Mesothelial cell of epicardium (in vitro differentiated cells): ENCODE measurements around the gene RFX3. TPM values are rescaled to one million over a fixed set of nuclear protein-coding genes. Genes with fewer than 3 reads are reported as not detected.

Experiments
- DNase-seq, 2 experiments: peaks; one replicate each; pipeline ENCODE4 v3.0.0; 2021; ENCODE audit warnings: low spot score in 2 of 2; ENCODE audit not compliant: unreplicated experiment in 2 of 2
- H3K27ac Mint-ChIP-seq: 2 replicates; pipeline ENCODE4 v1.8.0; 2021; ENCODE audit warnings: mixed read lengths
- H3K27me3 Mint-ChIP-seq: 2 replicates; pipeline ENCODE4 v1.8.0; 2021; ENCODE audit warnings: low read depth, mixed read lengths
- H3K36me3 Mint-ChIP-seq: 2 replicates; pipeline ENCODE4 v1.8.0; 2021; ENCODE audit warnings: mixed read lengths
- H3K4me1 Mint-ChIP-seq: 2 replicates; pipeline ENCODE4 v1.8.0; 2021; ENCODE audit warnings: mixed read lengths
- H3K4me3 Mint-ChIP-seq: 2 replicates; pipeline ENCODE4 v1.8.0; 2021; ENCODE audit warnings: mild to moderate bottlenecking, moderate library complexity, mixed read lengths
- H3K9me3 Mint-ChIP-seq: 2 replicates; pipeline ENCODE4 v1.8.0; 2021; ENCODE audit warnings: mixed read lengths
- CTCF ChIP-seq: fragments of 200-600 bp; sonication (generic); IDR thresholded peaks from one replicate; pipeline ENCODE4 v1.5.0; 2021; ENCODE audit warnings: antibody characterized with exemption; ENCODE audit not compliant: unreplicated experiment
- total RNA-seq: library from RNA; stranded (reverse); gene quantifications from 3 replicates; pipeline ENCODE4 v1.2.1, GENCODE V29; 2021

The RFX3 gene
- 35.6 to 42.5 TPM (median 38.8 TPM) in 3 replicates for total RNA-seq

GRCh38 chr9:3525836-3526164 lies at the start of gene RFX3:
Gene RFX3 (minus strand): TSS chr9:3526001. CDS start chr9:3395588, 130,413 bp downstream.
- H3K27ac Mint-ChIP-seq: peak within 1 kb of the TSS; percentile 100
- H3K4me3 Mint-ChIP-seq: peak within 1 kb of the TSS; percentile 95
- DNase-seq: peak; percentile 78 to 82
- peaks cover 35% of the 10 kb centered on the region for H3K4me1 Mint-ChIP-seq
- TF ChIP-seq CTCF: no peak
- H3K27me3 Mint-ChIP-seq: no peaks in the 10 kb centered on the region
- peaks cover 8% of the 10 kb centered on the region for H3K36me3 Mint-ChIP-seq
- no peaks in the 10 kb centered on the region for H3K9me3 Mint-ChIP-seq

GRCh38 chr9:3571500-3571899 lies 45.7 kb upstream of the RFX3 start:
- H3K36me3 Mint-ChIP-seq: no peaks in the 10 kb centered on the region
- DNase-seq: no peak
- H3K27me3 Mint-ChIP-seq: no peaks in the 10 kb centered on the region
- H3K4me3 Mint-ChIP-seq: no peak overlapping the region
- no peaks in the 10 kb centered on the region for H3K9me3 Mint-ChIP-seq
- no peak for TF ChIP-seq CTCF
- no peaks in the 10 kb centered on the region for H3K4me1 Mint-ChIP-seq
- H3K27ac Mint-ChIP-seq: no peak overlapping the region

- Mint-ChIP-seq H3K27ac (no peak overlapping the region), H3K27me3 (no peaks in the 10 kb centered on the region), H3K9me3 (no peaks in the 10 kb centered on the region), H3K4me3 (no peak overlapping the region), H3K36me3 (peaks cover 1% of the 10 kb centered on the region), H3K4me1 (no peaks in the 10 kb centered on the region)
- no peak for DNase-seq
- no peak for TF ChIP-seq CTCF
Measured at GRCh38 chr9:3569529-3569928, 43.7 kb upstream of the RFX3 start.

GRCh38 chr9:3567988-3568387 lies 42.2 kb upstream of the RFX3 start:
- Mint-ChIP-seq H3K27me3 (no peaks in the 10 kb centered on the region), H3K4me3 (no peak overlapping the region), H3K9me3 (no peaks in the 10 kb centered on the region), H3K27ac (no peak overlapping the region), H3K4me1 (no peaks in the 10 kb centered on the region), H3K36me3 (peaks cover 1% of the 10 kb centered on the region)
- no peak for DNase-seq
- TF ChIP-seq CTCF: no peak

- Mint-ChIP-seq H3K4me1 (peaks cover 5% of the 10 kb centered on the region), H3K36me3 (peaks cover 18% of the 10 kb centered on the region), H3K27ac (no peak overlapping the region)
Measured at GRCh38 chr9:3553076-3553765, 27.4 kb upstream of the RFX3 start.

More at GRCh38 chr9:3553076-3553765, 27.4 kb upstream of the RFX3 start:
- TF ChIP-seq CTCF: no peak
- DNase-seq: no peak
- Mint-ChIP-seq H3K9me3 (peaks cover 8% of the 10 kb centered on the region), H3K27me3 (no peaks in the 10 kb centered on the region), H3K4me3 (no peak overlapping the region)
